Loucy (cell line): ENCODE results near the gene VILL.

Experiments
- H2AFZ ChIP-seq: fragments of 200-600 bp; sonication (generic); 2 replicates; pipeline ENCODE4 v1.6.0; 2016; ENCODE audit warnings: antibody characterized with exemption, mild to moderate bottlenecking, low read length, moderate library complexity
- H3F3A ChIP-seq: fragments of 200-600 bp; 2 replicates; pipeline ENCODE4 v1.6.0; 2016; ENCODE audit warnings: antibody characterized with exemption, low read depth, mild to moderate bottlenecking
- H3K27me3 ChIP-seq: fragments of 200-600 bp; sonication (generic); 2 replicates; pipeline ENCODE4 v1.6.1; 2014; ENCODE audit warnings: low read length, mild to moderate bottlenecking; ENCODE audit not compliant: insufficient read depth, poor library complexity, severe bottlenecking
- H3K36me3 ChIP-seq: fragments of 200-600 bp; sonication (generic); 2 replicates; pipeline ENCODE4 v1.6.1; 2016; ENCODE audit warnings: low read length; ENCODE audit not compliant: insufficient read depth
- H3K4me1 ChIP-seq: fragments of 200-600 bp; sonication (generic); 2 replicates; pipeline ENCODE4 v1.5.1; 2014; ENCODE audit warnings: low read length, mild to moderate bottlenecking; ENCODE audit not compliant: insufficient read depth, poor library complexity, severe bottlenecking
- H3K4me2 ChIP-seq: fragments of 200-600 bp; sonication (generic); 2 replicates; pipeline ENCODE4 v1.6.0; 2014; ENCODE audit warnings: antibody characterized with exemption, low read length, low read depth, mild to moderate bottlenecking; ENCODE audit not compliant: poor library complexity, severe bottlenecking
- H3K4me3 ChIP-seq: fragments of 200-600 bp; sonication (generic); 2 replicates; pipeline ENCODE4 v1.5.1; 2014; ENCODE audit warnings: low read length, mild to moderate bottlenecking, mixed read lengths; ENCODE audit not compliant: poor library complexity, severe bottlenecking
- H3K79me2 ChIP-seq: fragments of 200-600 bp; sonication (generic); 2 replicates; pipeline ENCODE4 v1.6.1; 2014; ENCODE audit warnings: low read length; ENCODE audit not compliant: insufficient read depth
- H3K9ac ChIP-seq: fragments of 200-600 bp; sonication (generic); 2 replicates; pipeline ENCODE4 v1.6.0; 2014; ENCODE audit warnings: mild to moderate bottlenecking, low read depth, low read length, moderate library complexity; ENCODE audit not compliant: poor library complexity, severe bottlenecking
- H3K9me2 ChIP-seq: fragments of 200-600 bp; sonication (generic); replicated peaks from 2 replicates; pipeline ENCODE4 v1.6.1; 2016; ENCODE audit warnings: low read depth, low read length, mixed read lengths
- H3K9me3 ChIP-seq: fragments of 200-600 bp; sonication (generic); 2 replicates; pipeline ENCODE4 v1.6.1; 2014; ENCODE audit warnings: mild to moderate bottlenecking, antibody characterized with exemption, low read length, low read depth; ENCODE audit not compliant: insufficient read depth
- H4K20me1 ChIP-seq: fragments of 200-600 bp; sonication (generic); 2 replicates; pipeline ENCODE4 v1.6.0; 2014; ENCODE audit warnings: antibody characterized with exemption, low read length, mild to moderate bottlenecking; ENCODE audit not compliant: insufficient read depth, poor library complexity, severe bottlenecking
- EZH2phosphoT487 ChIP-seq: fragments of 200-600 bp; IDR thresholded peaks from 2 replicates; pipeline ENCODE4 v1.6.1; 2018; ENCODE audit warnings: antibody characterized with exemption, mild to moderate bottlenecking, moderate library complexity, borderline replicate concordance
- TF ChIP-seq, protein P1 (sequence below): fragments of 200-600 bp; sonication (generic); conservative IDR thresholded peaks from 2 replicates; pipeline ENCODE4 v1.5.1; 2014; ENCODE audit warnings: mild to moderate bottlenecking, antibody characterized with exemption, low read length

The VILL gene

DNA sequence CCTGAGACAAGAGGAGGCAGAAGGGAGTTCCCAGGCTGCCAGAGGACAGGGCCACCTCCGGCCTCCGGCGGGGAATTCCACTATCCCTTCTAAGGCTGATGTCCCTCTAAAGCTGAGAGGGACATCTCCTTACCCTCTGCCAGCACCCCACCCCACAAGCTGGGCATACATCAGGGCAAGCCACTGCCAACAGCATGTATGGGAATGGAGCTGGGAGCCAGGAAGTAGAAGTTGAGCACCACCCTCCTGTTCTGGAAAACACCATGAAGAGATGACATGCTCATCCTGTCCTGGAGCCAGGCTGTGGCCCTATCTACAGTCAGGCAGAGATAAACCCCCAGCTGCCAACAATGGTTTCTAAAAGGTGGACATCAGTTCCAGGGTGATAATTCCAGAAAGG is 31.7 kb downstream of the VILL start:
- no peaks in the 10 kb centered on the region for H3K79me2 ChIP-seq
- no peak overlapping the region for H3K9ac ChIP-seq

DNA sequence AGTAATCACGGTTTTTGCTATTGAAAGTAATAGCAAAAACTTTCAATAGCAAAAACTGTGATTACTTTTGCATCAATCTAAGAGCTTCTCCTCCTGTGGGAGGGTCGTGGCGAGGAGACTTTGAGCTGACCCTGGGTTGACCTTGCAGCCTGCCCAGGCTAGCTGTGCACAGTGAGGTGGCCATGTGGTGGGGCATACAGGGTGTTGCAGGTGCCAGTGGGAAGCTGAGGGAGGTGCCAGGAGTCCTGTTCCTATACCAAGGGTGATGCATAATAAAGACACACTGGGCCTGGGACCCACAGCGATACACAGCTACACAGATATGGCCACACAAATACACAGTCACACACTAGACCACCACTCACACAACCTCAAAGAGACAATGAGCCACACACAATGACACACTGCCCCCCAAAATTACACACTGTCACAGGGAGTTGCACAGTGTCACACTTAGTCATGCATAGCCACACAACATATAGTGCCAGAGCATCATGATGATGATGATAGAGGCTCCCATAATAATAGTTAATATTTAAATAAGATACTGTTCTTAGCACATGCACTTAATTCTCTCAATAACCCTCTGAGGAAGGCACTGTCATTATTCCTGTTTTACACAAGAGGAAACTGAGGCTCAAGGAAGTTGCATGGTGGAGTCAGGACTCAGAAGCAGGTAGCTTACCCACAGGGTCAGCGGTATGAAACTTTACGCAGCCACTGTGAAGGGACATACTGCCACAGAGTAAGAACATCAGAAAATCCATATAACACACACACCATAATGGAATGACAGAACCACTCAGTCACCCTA is 32.5 kb downstream of the VILL start:
- Histone ChIP-seq H3K9me3 (no peaks in the 10 kb centered on the region), H3K27me3 (no peaks in the 10 kb centered on the region), H3K9ac (no peak overlapping the region), H3K36me3 (no peaks in the 10 kb centered on the region), H3K79me2 (no peaks in the 10 kb centered on the region), H3K4me3 (peak overlapping the region; percentile 82), H3K4me1 (peaks cover 16% of the 10 kb centered on the region), H3K9me2 (no peaks in the 10 kb centered on the region), H3K4me2 (peak overlapping the region; percentile 95), H4K20me1 (no peaks in the 10 kb centered on the region), H2AFZ (no peak overlapping the region), H3F3A (no peaks in the 10 kb centered on the region)
- TF ChIP-seq EZH2phosphoT487, result no peak
- TF ChIP-seq, protein P1, sequence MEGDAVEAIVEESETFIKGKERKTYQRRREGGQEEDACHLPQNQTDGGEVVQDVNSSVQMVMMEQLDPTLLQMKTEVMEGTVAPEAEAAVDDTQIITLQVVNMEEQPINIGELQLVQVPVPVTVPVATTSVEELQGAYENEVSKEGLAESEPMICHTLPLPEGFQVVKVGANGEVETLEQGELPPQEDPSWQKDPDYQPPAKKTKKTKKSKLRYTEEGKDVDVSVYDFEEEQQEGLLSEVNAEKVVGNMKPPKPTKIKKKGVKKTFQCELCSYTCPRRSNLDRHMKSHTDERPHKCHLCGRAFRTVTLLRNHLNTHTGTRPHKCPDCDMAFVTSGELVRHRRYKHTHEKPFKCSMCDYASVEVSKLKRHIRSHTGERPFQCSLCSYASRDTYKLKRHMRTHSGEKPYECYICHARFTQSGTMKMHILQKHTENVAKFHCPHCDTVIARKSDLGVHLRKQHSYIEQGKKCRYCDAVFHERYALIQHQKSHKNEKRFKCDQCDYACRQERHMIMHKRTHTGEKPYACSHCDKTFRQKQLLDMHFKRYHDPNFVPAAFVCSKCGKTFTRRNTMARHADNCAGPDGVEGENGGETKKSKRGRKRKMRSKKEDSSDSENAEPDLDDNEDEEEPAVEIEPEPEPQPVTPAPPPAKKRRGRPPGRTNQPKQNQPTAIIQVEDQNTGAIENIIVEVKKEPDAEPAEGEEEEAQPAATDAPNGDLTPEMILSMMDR, result no peak

More for the DNA sequence above, 31.7 kb downstream of the VILL start:
- Histone ChIP-seq H3F3A (no peaks in the 10 kb centered on the region), H3K4me2 (no peak overlapping the region), H3K9me2 (no peaks in the 10 kb centered on the region), H3K27me3 (no peaks in the 10 kb centered on the region), H2AFZ (no peak overlapping the region), H3K4me1 (peaks cover 16% of the 10 kb centered on the region), H4K20me1 (no peaks in the 10 kb centered on the region), H3K4me3 (no peak overlapping the region), H3K36me3 (no peaks in the 10 kb centered on the region), H3K9me3 (no peaks in the 10 kb centered on the region)
- TF ChIP-seq, protein P1, result no peak
- no peak for TF ChIP-seq EZH2phosphoT487

DNA sequence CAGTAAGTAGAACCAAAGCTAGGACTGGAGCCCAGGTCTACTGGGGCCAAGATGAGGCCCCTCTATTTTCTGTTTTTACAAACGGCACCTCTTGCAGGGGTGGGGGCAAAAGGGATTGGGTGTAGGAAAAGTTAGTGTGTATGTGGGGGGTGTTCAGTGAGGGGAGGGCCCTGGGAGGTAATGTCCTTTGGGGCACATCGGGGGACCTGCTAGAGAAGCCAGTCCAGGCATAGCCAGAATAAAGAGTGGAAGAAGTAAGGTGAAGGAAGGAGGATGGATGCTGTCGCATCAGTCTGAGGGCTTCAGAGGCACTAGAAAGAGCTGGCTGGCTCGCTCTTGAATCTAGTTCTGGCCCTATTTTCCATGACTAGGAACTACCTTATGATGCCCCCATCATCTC is 36.3 kb downstream of the VILL start:
- H3K27me3 ChIP-seq, result no peaks in the 10 kb centered on the region
- H3K4me1 ChIP-seq, result peaks cover 16% of the 10 kb centered on the region
- H3K9me3 ChIP-seq, result no peaks in the 10 kb centered on the region
- TF ChIP-seq, protein P1, result no peak
- TF ChIP-seq EZH2phosphoT487, result no peak
- H3K4me3 ChIP-seq, result no peak overlapping the region
- no peaks in the 10 kb centered on the region for H3K36me3 ChIP-seq
- H3F3A ChIP-seq, result no peaks in the 10 kb centered on the region
- H2AFZ ChIP-seq, result no peak overlapping the region
- no peak overlapping the region for H3K9ac ChIP-seq
- no peaks in the 10 kb centered on the region for H3K79me2 ChIP-seq
- no peaks in the 10 kb centered on the region for H3K9me2 ChIP-seq
- H4K20me1 ChIP-seq, result no peaks in the 10 kb centered on the region
- no peak overlapping the region for H3K4me2 ChIP-seq
